ENCODE data around the gene ARHGAP21. TPM values are rescaled to one million over a fixed set of nuclear protein-coding genes. Genes with fewer than 3 reads are reported as not detected.
"Not testable (repeated sequence)": the region's sequence is repeated elsewhere in the genome, so short reads cannot be mapped to it uniquely, and the experiment has no call there.

The ARHGAP21 gene
- polyA plus RNA-seq, 4 donors, result 67.0 to 98.7 (median 84.0) TPM

DNA sequence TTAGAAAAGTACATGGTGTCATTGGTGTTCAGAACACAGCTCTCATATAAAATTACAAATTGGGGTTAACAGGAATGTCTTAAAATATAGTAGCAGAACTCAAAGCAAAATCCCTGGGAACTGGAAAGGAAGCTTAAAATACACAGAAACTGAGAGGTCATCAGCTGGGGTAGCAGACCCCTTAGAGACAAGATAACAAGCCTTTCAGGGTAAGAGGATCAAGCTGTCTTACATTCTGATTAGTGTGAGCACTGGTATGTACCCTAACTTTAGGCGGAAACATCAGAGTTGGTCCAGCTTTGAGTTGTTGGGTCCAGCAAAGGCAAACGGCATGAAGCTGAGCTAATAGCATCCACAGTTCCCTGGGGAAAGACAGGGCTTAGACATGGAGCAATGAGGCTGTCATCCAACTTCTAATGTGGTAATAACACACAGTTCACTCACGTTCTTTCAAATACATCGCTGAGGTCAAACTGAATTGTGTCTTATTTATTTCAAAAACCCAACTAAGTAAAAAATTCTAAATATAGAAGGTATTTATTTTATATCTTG lies 32.6 kb downstream of the ARHGAP21 start:
- DNase-seq (ENCODE audit: low read depth in 4 of 4, low spot score in 2 of 4), result no peak

DNA sequence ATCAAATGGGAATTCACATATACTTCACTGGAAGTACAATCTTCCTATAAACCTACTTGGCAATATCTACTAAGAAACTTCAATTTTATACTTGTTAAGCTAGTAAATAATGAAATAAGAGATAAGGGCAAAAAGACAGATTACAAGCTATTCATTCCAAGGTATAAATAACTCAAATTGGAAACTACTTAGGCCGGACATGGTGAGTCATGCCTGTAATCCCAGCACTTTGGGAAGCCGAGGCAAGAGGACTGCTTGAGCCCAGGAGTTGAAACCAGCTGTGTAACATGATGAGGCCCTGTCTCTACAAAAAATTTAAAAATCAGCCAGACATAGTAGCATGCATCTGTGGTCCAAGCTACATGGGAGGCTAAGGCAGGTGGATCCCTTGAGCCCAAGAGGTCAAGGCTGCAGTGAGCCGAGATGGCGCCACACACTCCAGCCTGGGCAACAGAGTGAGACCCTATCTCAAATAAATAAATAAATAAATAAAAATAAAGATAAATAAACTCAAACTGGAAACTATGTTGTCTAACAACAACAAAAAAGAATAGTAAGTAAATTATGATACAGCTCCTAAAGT lies 37.6 kb downstream of the ARHGAP21 start:
- no peak for DNase-seq (ENCODE audit: low read depth in 4 of 4, low spot score in 2 of 4)

- no peak for DNase-seq (ENCODE audit: low read depth in 4 of 4, low spot score in 2 of 4)
These were observed 40.1 kb downstream of the ARHGAP21 start for GRCh38 chr10:24683554-24683953.

DNA sequence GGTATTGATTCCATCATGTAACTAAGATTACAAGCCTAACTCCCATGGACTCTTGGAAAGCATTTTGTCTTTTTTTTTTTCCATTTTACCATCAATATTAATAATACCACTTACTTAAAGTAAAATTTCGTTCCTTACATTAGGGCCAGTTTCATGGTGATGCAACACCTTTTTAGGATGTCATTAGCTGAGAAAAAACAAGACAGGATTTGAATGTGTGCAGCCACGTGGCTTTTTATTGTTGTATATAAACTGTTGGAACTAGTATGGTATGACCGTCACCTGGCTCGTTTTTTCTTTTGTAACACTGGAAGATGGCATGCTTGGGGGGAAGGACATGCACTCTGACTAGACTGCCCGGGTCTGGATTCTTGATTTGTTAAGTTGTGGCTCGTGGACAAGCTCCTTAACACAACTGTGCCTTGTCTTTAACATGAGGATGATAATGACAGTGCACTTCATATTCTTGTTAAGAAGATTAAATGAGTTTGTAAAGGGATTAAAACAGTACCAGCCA lies 42.1 kb downstream of the ARHGAP21 start:
- DNase-seq (ENCODE audit: low read depth in 4 of 4, low spot score in 2 of 4), result no peak

DNA sequence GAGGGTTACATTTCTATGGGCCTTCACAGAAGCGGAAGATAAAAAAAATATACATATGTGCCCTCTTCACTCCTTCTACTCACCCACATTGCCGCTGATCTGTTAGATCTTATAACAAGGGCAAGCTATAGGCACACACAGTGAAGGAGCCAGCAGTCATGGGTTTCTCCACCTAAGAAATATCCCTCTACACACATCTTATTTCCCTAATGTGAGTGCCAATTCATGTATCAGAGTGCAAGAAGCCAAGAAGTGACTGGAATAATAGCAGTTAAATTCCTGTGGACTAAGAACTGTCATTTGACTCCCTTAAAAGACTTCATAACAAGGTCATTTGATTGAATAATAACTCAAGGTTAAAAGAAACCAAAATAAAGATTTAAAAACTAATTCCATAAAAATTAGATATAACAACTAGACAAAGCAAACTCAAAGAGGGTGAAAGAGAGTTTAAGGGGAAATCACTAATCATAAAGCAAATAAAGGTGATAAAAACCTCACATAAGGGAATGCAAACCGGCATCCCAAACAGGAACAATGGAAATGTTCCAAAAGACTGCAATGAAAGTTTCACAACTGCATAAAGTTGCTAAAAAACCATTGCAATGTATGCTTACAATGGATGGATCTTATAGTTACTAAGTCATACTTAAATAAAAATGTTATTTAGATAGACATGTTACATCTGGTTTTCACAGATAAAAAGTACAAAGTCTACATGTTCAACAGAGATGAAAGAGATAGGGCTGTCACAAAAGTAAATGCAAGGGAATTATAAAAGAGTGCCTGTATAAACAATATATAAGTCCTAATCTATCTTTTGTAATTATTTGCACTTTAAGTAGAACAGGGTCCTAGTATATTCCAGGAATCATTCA lies 42.8 kb downstream of the ARHGAP21 start:
- DNase-seq (ENCODE audit: low read depth in 4 of 4, low spot score in 2 of 4), result no peak

GRCh38 chr10:24678757-24679156 lies 44.9 kb downstream of the ARHGAP21 start:
- no peak for DNase-seq (ENCODE audit: low read depth in 4 of 4, low spot score in 2 of 4)

DNA sequence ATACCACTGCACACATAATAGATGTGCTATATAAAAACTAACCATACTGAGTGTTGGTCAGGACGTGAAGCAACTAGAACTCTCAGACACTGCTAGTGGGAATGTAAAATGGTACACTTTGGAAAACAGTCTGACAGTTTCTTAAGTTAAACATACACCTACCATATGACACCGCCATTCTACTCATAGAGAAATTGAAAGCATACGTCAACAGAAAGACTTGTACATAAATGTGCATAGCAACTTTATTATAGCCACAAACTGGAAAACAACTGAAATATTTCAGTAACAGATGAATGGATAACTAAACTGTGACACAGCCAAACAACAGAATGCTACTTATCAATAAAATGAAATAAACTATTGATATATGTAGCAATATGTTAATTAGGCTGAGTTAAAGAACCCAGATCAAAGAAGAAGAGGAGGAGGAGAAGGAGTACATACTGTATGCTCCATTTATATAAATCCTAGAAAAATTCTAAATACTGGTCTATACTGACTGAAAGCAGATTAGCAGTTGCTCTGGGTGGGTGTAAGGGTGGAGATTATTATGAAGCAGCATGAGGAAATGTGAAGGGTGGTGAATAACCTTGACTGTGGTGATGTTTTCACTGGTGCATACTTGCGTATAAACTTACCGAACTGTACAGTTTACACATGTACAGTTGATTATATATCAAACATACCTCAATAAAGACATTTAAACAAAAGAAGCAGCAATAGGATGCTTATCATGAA lies 48.6 kb downstream of the ARHGAP21 start:
- DNase-seq (ENCODE audit: low read depth in 4 of 4, low spot score in 2 of 4), result no peak

- no peak for DNase-seq (ENCODE audit: low read depth in 4 of 4, low spot score in 2 of 4)
These were observed 52.6 kb downstream of the ARHGAP21 start for GRCh38 chr10:24670964-24671670.

DNA sequence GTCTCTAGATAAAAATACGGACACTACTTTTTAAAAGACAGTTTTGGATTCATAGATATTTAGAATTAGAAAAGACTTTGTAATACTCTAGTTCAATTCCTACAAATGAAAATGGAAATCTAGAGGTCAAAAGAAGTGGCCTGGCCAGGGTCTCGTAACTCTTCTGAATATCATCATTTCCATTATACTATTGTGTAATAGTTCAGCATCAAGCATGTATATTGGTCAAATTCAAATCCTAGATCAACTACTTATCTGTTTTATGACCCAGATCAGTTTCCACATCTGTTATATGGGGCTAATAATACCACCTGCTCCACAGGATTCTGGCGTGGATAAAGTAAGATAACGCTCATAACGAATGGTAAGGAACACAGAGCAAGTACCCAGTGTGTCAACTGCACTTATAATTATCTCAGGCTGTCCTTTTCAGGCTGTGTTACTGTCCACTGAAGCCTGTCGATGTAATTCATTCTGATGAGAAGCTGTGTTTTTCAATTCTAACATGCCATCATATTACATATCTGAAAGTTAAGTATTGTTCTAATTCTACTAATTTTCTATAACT lies 54.3 kb downstream of the ARHGAP21 start:
- no peak for DNase-seq (ENCODE audit: low read depth in 4 of 4, low spot score in 2 of 4)

- DNase-seq (ENCODE audit: low read depth in 4 of 4, low spot score in 2 of 4), result no peak
These were observed 55.4 kb downstream of the ARHGAP21 start for GRCh38 chr10:24668247-24668646.

- DNase-seq (ENCODE audit: low read depth in 4 of 4, low spot score in 2 of 4), result no peak
These were observed 58.7 kb downstream of the ARHGAP21 start for GRCh38 chr10:24664991-24665390.

GRCh38 chr10:24661376-24661775 lies 62.3 kb downstream of the ARHGAP21 start:
- no peak for DNase-seq (ENCODE audit: low read depth in 4 of 4, low spot score in 2 of 4)

- not testable (repeated sequence) for DNase-seq (ENCODE audit: low read depth in 4 of 4, low spot score in 2 of 4)
These were observed 65.4 kb downstream of the ARHGAP21 start for GRCh38 chr10:24658319-24658718.

- not testable (repeated sequence) for DNase-seq (ENCODE audit: low read depth in 4 of 4, low spot score in 2 of 4)
These were observed 67.4 kb downstream of the ARHGAP21 start for GRCh38 chr10:24656326-24656725.

GRCh38 chr10:24652381-24652957 lies 71.2 kb downstream of the ARHGAP21 start:
- no peak for DNase-seq (ENCODE audit: low read depth in 4 of 4, low spot score in 2 of 4)

DNA sequence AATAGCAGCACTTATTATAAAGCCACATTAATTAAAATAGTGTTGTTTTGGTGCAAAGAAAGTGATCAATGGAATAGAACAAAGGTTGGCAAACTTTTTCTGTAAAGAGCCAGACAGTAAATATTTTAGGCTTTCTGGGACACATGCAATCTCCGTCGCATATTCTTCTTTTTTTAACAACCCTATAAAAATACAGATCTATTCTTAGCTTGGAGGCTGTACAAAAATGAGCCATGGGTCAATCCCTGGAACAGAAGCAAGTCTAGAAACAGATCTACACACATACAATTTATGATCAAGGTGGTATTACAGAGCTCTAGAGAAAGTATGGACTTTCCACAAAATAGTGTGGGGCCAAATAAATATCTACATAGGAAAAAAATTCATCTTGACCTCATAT lies 71.8 kb downstream of the ARHGAP21 start:
- no peak for DNase-seq (ENCODE audit: low read depth in 4 of 4, low spot score in 2 of 4)

GRCh38 chr10:24650669-24651391 lies 72.9 kb downstream of the ARHGAP21 start:
- DNase-seq (ENCODE audit: low read depth in 4 of 4, low spot score in 2 of 4), result no peak

GRCh38 chr10:24645784-24646183 lies 77.9 kb downstream of the ARHGAP21 start:
- DNase-seq (ENCODE audit: low read depth in 4 of 4, low spot score in 2 of 4), result no peak

- DNase-seq (ENCODE audit: low read depth in 4 of 4, low spot score in 2 of 4), result no peak
These were observed 78.7 kb downstream of the ARHGAP21 start for GRCh38 chr10:24645022-24645421.
